GM23338 (cell line): ENCODE results near the gene MTURN. TPM values are rescaled to one million over a fixed set of nuclear protein-coding genes. Genes with fewer than 3 reads are reported as not detected.

ENCODE experiments used
- ATAC-seq: fragments of 200-7000 bp; cut with Tn5 transposase; 3 replicates; pipeline ENCODE4 v1.9.1; 2020
- DNase-seq: peaks from one replicate; pipeline ENCODE4 v3.0.0-alpha.2; 2015; ENCODE audit warnings: low spot score
- H2AFZ ChIP-seq: fragments of 200-600 bp; sonication (generic); 2 replicates; pipeline ENCODE4 v1.8.0; 2016; ENCODE audit warnings: antibody characterized with exemption, mild to moderate bottlenecking, moderate library complexity
- H3F3A ChIP-seq: fragments of 200-600 bp; sonication (generic); replicated peaks from 2 replicates; pipeline ENCODE4 v1.8.0; 2017; ENCODE audit warnings: antibody characterized with exemption, mixed run types, low read depth
- H3K27ac ChIP-seq: fragments of 200-600 bp; sonication (generic); 2 replicates; pipeline ENCODE4 v1.6.1; 2016; ENCODE audit warnings: low read depth
- H3K27me3 ChIP-seq: fragments of 200-600 bp; sonication (generic); 2 replicates; pipeline ENCODE4 v1.8.0; 2016; ENCODE audit warnings: mild to moderate bottlenecking, mixed run types, moderate library complexity; ENCODE audit not compliant: insufficient read depth
- H3K36me3 ChIP-seq: fragments of 200-600 bp; sonication (generic); 2 replicates; pipeline ENCODE4 v1.8.0; 2016; ENCODE audit warnings: mild to moderate bottlenecking; ENCODE audit not compliant: insufficient read depth
- H3K4me1 ChIP-seq: fragments of 200-600 bp; sonication (generic); 2 replicates; pipeline ENCODE4 v1.8.0; 2016; ENCODE audit warnings: mild to moderate bottlenecking, moderate library complexity; ENCODE audit not compliant: insufficient read depth
- H3K4me2 ChIP-seq: fragments of 200-600 bp; sonication (generic); 2 replicates; pipeline ENCODE4 v1.7.1; 2017; ENCODE audit warnings: mixed run types
- H3K4me3 ChIP-seq: fragments of 200-600 bp; sonication (generic); 2 replicates; pipeline ENCODE4 v1.6.1; 2016; ENCODE audit warnings: mixed run types
- H3K79me2 ChIP-seq: fragments of 200-600 bp; sonication (generic); replicated peaks from 2 replicates; pipeline ENCODE4 v1.8.0; 2017; ENCODE audit warnings: mild to moderate bottlenecking; ENCODE audit not compliant: insufficient read depth
- H3K9me2 ChIP-seq: fragments of 200-600 bp; sonication (generic); 2 replicates; pipeline ENCODE4 v1.8.0; 2017; ENCODE audit not compliant: insufficient read depth
- H4K20me1 ChIP-seq: fragments of 200-600 bp; sonication (generic); replicated peaks from 2 replicates; pipeline ENCODE4 v1.8.0; 2017; ENCODE audit warnings: mild to moderate bottlenecking; ENCODE audit not compliant: insufficient read depth
- H3K27ac Mint-ChIP-seq: 2 replicates; pipeline ENCODE4 v1.8.0; 2020; ENCODE audit warnings: inconsistent platforms, mild to moderate bottlenecking, moderate library complexity, mixed read lengths
- H3K27me3 Mint-ChIP-seq: 3 replicates; pipeline ENCODE4 v1.8.0; 2022; ENCODE audit warnings: low read depth, mild to moderate bottlenecking, moderate library complexity, mixed read lengths, inconsistent platforms; ENCODE audit not compliant: insufficient read depth, poor library complexity
- H3K36me3 Mint-ChIP-seq: 3 replicates; pipeline ENCODE4 v1.8.0; 2021; ENCODE audit warnings: low read depth, mild to moderate bottlenecking, inconsistent platforms, moderate library complexity, mixed read lengths
- H3K4me1 Mint-ChIP-seq: 3 replicates; pipeline ENCODE4 v1.8.0; 2020; ENCODE audit warnings: mild to moderate bottlenecking, inconsistent platforms, mixed read lengths
- H3K4me3 Mint-ChIP-seq: 3 replicates; pipeline ENCODE4 v1.8.0; 2021; ENCODE audit warnings: moderate library complexity, mild to moderate bottlenecking, inconsistent platforms, mixed read lengths
- H3K9me3 Mint-ChIP-seq: 3 replicates; pipeline ENCODE4 v1.8.0; 2020; ENCODE audit warnings: moderate library complexity, mild to moderate bottlenecking, inconsistent platforms, mixed read lengths
- CREB1 ChIP-seq: fragments of 250-450 bp; sonication (Bioruptor Pico); IDR thresholded peaks from 2 replicates; pipeline ENCODE4 v1.5.0; 2020; ENCODE audit warnings: low read depth, mild to moderate bottlenecking, moderate library complexity
- CTCF ChIP-seq, 2 experiments: fragments of 200-600 bp in 1 of 2; sonication (generic) in 1 of 2; conservative IDR thresholded peaks; 2 replicates each; pipeline versions ENCODE4 v1.5.1 to v1.6.1; 2016 to 2017; ENCODE audit warnings: antibody characterized with exemption in 2 of 2, low read depth in 2 of 2, mild to moderate bottlenecking in 2 of 2, moderate library complexity in 1 of 2
- ETS1 ChIP-seq: IDR thresholded peaks from 2 replicates; pipeline ENCODE4 v1.6.1; 2016; ENCODE audit warnings: antibody characterized with exemption
- EZH2 ChIP-seq: fragments of 200-600 bp; sonication (generic); IDR thresholded peaks from one replicate; pipeline ENCODE4 v1.8.0; 2017; ENCODE audit warnings: antibody characterized with exemption, mild to moderate bottlenecking, low read depth; ENCODE audit not compliant: unreplicated experiment
- EZH2phosphoT487 ChIP-seq: fragments of 200-600 bp; sonication (generic); IDR thresholded peaks from one replicate; pipeline ENCODE4 v1.8.1; 2018; ENCODE audit warnings: antibody characterized with exemption; ENCODE audit not compliant: unreplicated experiment
- JUNB ChIP-seq: IDR thresholded peaks from one replicate; pipeline ENCODE4 v1.6.1; 2016; ENCODE audit warnings: antibody characterized with exemption; ENCODE audit not compliant: unreplicated experiment
- NANOG ChIP-seq: IDR thresholded peaks from 2 replicates; pipeline ENCODE4 v1.6.1; 2016; ENCODE audit warnings: antibody characterized with exemption, borderline replicate concordance
- POLR2AphosphoS5 ChIP-seq: IDR thresholded peaks from 2 replicates; pipeline ENCODE4 v1.6.1; 2016; ENCODE audit warnings: antibody characterized with exemption, low read depth
- REST ChIP-seq: IDR thresholded peaks from one replicate; pipeline ENCODE4 v1.6.1; 2018; ENCODE audit warnings: antibody characterized with exemption; ENCODE audit not compliant: unreplicated experiment
- STAT1 ChIP-seq: IDR thresholded peaks from one replicate; pipeline ENCODE4 v1.6.1; 2016; ENCODE audit warnings: antibody characterized with exemption; ENCODE audit not compliant: unreplicated experiment
- ZNF114 ChIP-seq: fragments of 250-450 bp; sonication (Bioruptor Pico); IDR thresholded peaks from 2 replicates; pipeline ENCODE4 v1.5.0; 2020; ENCODE audit warnings: mild to moderate bottlenecking, moderate library complexity
- ZNF331 ChIP-seq: fragments of 250-450 bp; sonication (Bioruptor Pico); IDR thresholded peaks from 2 replicates; pipeline ENCODE4 v1.5.0; 2020; ENCODE audit warnings: low read depth, mild to moderate bottlenecking, moderate library complexity
- ZNF462 ChIP-seq: fragments of 250-450 bp; sonication (Bioruptor Pico); IDR thresholded peaks from 2 replicates; pipeline ENCODE4 v1.5.0; 2020; ENCODE audit warnings: mild to moderate bottlenecking, moderate library complexity
- polyA plus RNA-seq: library from polyadenylated mRNA; unstranded; fragments of >200 nt; fragmentation: Nextera tagmentation; extraction: Ambion mirVana; gene quantifications from 2 replicates; pipeline ENCODE4 v1.2.1, GENCODE V29; 2016
- total RNA-seq: library from RNA; depleted of rRNA; stranded (reverse); fragments of >200 nt; shearing (Covaris generic); gene quantifications from 2 replicates; pipeline ENCODE4 v1.2.3, GENCODE V29; 2014

MTURN gene
- total and polyA plus RNA-seq, 2 experiments from 2014 or later: 3.1 to 8.7 TPM

- no peak for ATAC-seq
Measured at GRCh38 chr7:30191809-30192208, 57.0 kb downstream of the MTURN start.

More at GRCh38 chr7:30191809-30192208, 57.0 kb downstream of the MTURN start:
- Histone ChIP-seq H2AFZ (no peak overlapping the region), H3K79me2 (no peaks in the 10 kb centered on the region), H3K4me1 (no peaks in the 10 kb centered on the region), H3K27me3 (no peaks in the 10 kb centered on the region), H3K9me2 (peaks cover 12% of the 10 kb centered on the region; the same call in 1 of the 2 replicates), H3F3A (no peaks in the 10 kb centered on the region), H3K4me3 (no peak overlapping the region), H3K4me2 (no peak overlapping the region), H3K36me3 (no peaks in the 10 kb centered on the region), H4K20me1 (no peaks in the 10 kb centered on the region), H3K27ac (no peak overlapping the region)
- no peak overlapping the region for H3K27ac Mint-ChIP-seq
- peaks cover 50% of the 10 kb centered on the region for H3K36me3 Mint-ChIP-seq
- no peaks in the 10 kb centered on the region for H3K4me1 Mint-ChIP-seq
- H3K9me3 Mint-ChIP-seq: peaks cover 64% of the 10 kb centered on the region
- peaks cover 11% of the 10 kb centered on the region for H3K27me3 Mint-ChIP-seq
- no peak overlapping the region for H3K4me3 Mint-ChIP-seq
- DNase-seq: no peak
- TF ChIP-seq STAT1 (no peak), EZH2phosphoT487 (no peak), ZNF114 (no peak), NANOG (no peak), POLR2AphosphoS5 (no peak), REST (no peak), CREB1 (CRISPR knock-in tag) (no peak), EZH2 (no peak), ETS1 (no peak), CTCF (conservative IDR thresholded peaks at IDR 0.05; ENCODE audit: low read depth in 2 of 2) (no peak), ZNF462 (no peak), ZNF331 (no peak), JUNB (no peak)
